Measurements from ENCODE around the gene RNH1. TPM values are rescaled to one million over a fixed set of nuclear protein-coding genes. Genes with fewer than 3 reads are reported as not detected.

The RNH1 gene
- polyA plus RNA-seq, 1 of the 3 experiments (the other 2 are of a cell fraction): 147 TPM

GRCh38 chr11:450809-451451, 56.1 kb downstream of the RNH1 start (continued):
- TF ChIP-seq ZBTB33 (IDR thresholded peaks at IDR 0.05; ENCODE audit: borderline replicate concordance, low read depth): no peak
- peak; percentile 26; the same call in 1 of the 2 replicates for TF ChIP-seq SMC3 (IDR thresholded peaks at IDR 0.05; ENCODE audit: low read depth, low read length)
- no peak for TF ChIP-seq FOXM1 (IDR thresholded peaks at IDR 0.05; ENCODE audit: low read depth)
- TF ChIP-seq EZH2phosphoT487 (IDR thresholded peaks at IDR 0.05; ENCODE audit: borderline replicate concordance, low read depth): no peak
- TF ChIP-seq RAD21 (IDR thresholded peaks at IDR 0.05; ENCODE audit: low read length): peak; percentile 51
- TF ChIP-seq POLR2AphosphoS5 (IDR thresholded peaks at IDR 0.05; ENCODE audit: low read depth, low read length): no peak
- TF ChIP-seq FOSL2 (IDR thresholded peaks at IDR 0.05; ENCODE audit: borderline replicate concordance, low read depth): no peak

DNA sequence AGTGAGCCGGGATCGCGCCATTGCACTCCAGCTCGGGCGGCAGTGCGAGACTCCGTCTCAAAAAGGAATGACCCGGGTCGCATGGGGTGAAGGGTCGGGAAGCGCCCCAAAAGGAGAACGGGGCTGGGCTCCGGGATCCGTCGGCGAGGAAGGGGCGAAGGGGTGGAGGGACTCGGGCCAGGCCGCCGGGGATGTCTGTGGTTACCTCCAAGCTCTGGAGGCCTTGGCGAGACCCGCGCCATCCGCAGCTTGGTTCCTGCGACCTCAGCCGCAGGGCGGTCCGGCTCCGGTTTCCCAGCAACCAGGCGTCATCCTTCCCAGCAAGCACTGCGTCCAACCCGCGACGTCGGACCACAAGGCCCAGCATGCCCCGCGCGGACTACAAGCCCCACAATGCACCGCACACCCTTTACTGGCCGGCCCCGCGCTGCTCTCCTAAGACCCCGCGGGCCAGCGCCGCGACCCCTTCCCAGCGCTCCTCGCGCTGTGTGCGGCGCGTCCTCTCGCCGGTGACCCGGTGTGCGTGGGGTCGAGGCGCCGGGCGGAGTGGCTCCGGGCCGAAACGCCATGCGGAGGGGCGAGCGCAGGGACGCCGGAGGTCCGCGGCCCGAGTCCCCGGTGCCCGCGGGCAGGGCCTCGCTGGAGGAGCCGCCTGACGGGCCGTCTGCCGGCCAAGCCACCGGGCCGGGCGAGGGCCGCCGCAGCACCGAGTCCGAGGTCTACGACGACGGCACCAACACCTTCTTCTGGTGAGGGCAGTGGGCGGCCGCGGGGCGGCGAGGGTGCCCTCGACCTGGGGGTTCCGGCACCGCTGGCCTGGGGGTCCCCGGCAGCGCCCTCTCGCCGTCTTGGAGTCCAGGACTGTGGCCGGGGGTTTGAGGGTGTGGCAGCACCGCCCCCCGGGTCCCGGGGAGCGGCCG, 56.9 kb downstream of the RNH1 start, which contains the start of gene PTDSS2:
PTDSS2 (plus strand) TSS at position 391 of the 920 bp plus-strand sequence; CDS start at position 568, 177 bp downstream.
- ChIA-PET CTCF (interaction anchor here (0.8 to 6.5 kb wide), 15 partner anchors 10 to 206 kb away, joined by 3 to 77 read pairs (median 4); partner anchors contain the start of gene SIGIRR), POLR2A (interaction anchor here (1.6 kb wide), 1 partner anchor 43 kb away, joined by 8 read pairs; no protein-coding TSS in a partner anchor)
- Histone ChIP-seq H2AFZ (ENCODE audit: low read depth) (peak within 1 kb of the TSS; percentile 74; the same call in 1 of the 2 replicates), H4K20me1 (ENCODE audit: insufficient read depth) (peaks cover 11% of the 10 kb centered on the region), H3K9me3 (no peaks in the 10 kb centered on the region), H3K36me3 (replicated peaks in 1 of 2; ENCODE audit: control insufficient read depth in 1 of 2, insufficient read depth in 2 of 2, low read length in 1 of 2) (peaks cover 6 to 16% of the 10 kb centered on the region in 2 experiments), H3K27ac (ENCODE audit: low read depth in 2 of 2, low read length in 1 of 2) (peak within 1 kb of the TSS; percentile 44 to 81; a peak in 3 of 4 replicates), H3K4me3 (ENCODE audit: low read depth in 2 of 2, low read length in 1 of 2) (peak within 1 kb of the TSS; percentile 77 to 92), H3K4me1 (ENCODE audit: control insufficient read depth in 1 of 2, insufficient read depth in 2 of 2, low read depth in 1 of 2, low read length in 1 of 2) (peaks cover 6 to 24% of the 10 kb centered on the region in 2 experiments; a peak in 2 of 4 replicates), H3K9ac (peak within 1 kb of the TSS; percentile 86), H3K27me3 (ENCODE audit: insufficient read depth) (no peaks in the 10 kb centered on the region), H3F3A (replicated peaks; ENCODE audit: insufficient read depth) (peaks cover 10% of the 10 kb centered on the region), H3K79me2 (ENCODE audit: insufficient read depth) (peaks cover 47% of the 10 kb centered on the region), H3K9me2 (no peaks in the 10 kb centered on the region), H3K4me2 (peak within 1 kb of the TSS; percentile 99)
- peak; percentile 94 for DNase-seq
- WGBS (ENCODE audit: low lambda C conversion rate): 3% methylated on average over 19 of the region's 108 CpGs
- TF ChIP-seq RXRA (IDR thresholded peaks at IDR 0.05; ENCODE audit: borderline replicate concordance, low read depth) (no peak), FOXJ3 (CRISPR knock-in tag; IDR thresholded peaks at IDR 0.05) (no peak), GABPA (IDR thresholded peaks at IDR 0.05; ENCODE audit: low read depth) (peak; percentile 42; the same call in 1 of the 2 replicates), TAF1 (IDR thresholded peaks at IDR 0.05; ENCODE audit: borderline replicate concordance, low read depth, low read length) (peak; percentile 12), FOSL2 (IDR thresholded peaks at IDR 0.05; ENCODE audit: borderline replicate concordance, low read depth) (no peak), CTCF (IDR thresholded peaks at IDR 0.05) (no peak), SIN3A (IDR thresholded peaks at IDR 0.05; ENCODE audit: borderline replicate concordance, low read depth, low read length) (peak; percentile 85), CHD2 (IDR thresholded peaks at IDR 0.05; ENCODE audit: low read length, partially characterized antibody) (peak; percentile 97), PBX3 (IDR thresholded peaks at IDR 0.05) (no peak)
- TF ChIP-seq, protein P1, sequence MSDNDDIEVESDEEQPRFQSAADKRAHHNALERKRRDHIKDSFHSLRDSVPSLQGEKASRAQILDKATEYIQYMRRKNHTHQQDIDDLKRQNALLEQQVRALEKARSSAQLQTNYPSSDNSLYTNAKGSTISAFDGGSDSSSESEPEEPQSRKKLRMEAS (IDR thresholded peaks at IDR 0.05; ENCODE audit: low read depth): peak; percentile 54; the same call in 1 of the 2 replicates
- TF ChIP-seq, protein P2, sequence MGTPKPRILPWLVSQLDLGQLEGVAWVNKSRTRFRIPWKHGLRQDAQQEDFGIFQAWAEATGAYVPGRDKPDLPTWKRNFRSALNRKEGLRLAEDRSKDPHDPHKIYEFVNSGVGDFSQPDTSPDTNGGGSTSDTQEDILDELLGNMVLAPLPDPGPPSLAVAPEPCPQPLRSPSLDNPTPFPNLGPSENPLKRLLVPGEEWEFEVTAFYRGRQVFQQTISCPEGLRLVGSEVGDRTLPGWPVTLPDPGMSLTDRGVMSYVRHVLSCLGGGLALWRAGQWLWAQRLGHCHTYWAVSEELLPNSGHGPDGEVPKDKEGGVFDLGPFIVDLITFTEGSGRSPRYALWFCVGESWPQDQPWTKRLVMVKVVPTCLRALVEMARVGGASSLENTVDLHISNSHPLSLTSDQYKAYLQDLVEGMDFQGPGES (IDR thresholded peaks at IDR 0.05; ENCODE audit: low read depth, low read length): no peak

Measured in SK-N-SH (cell line).